GM19099 (cell line): ENCODE data around the gene AGER.
A peak's percentile ranks its signal among the peaks of the same experiment; 100 is the strongest.

ENCODE experiments used
- POLR2A ChIP-seq: IDR thresholded peaks from 3 replicates; pipeline ENCODE4 v1.6.1; 2011; ENCODE audit warnings: low read depth; ENCODE audit not compliant: insufficient read length; ENCODE audit errors: extremely low read depth

The AGER gene

GRCh38 chr6:32179766-32180405 lies 4.2 kb downstream of the AGER start:
- no peak for TF ChIP-seq POLR2A

- peak; percentile 43 for TF ChIP-seq POLR2A
These were observed 5.3 kb downstream of the AGER start for GRCh38 chr6:32178547-32179440.

GRCh38 chr6:32177788-32178546 lies 6.1 kb downstream of the AGER start, which contains the start of gene RNF5:
TSS of gene RNF5 (plus strand) at chr6:32178405. CDS start at chr6:32178512, 107 bp downstream.
- no peak for TF ChIP-seq POLR2A

GRCh38 chr6:32177183-32177787 lies 6.8 kb downstream of the AGER start:
- TF ChIP-seq POLR2A: peak; percentile 17

GRCh38 chr6:32176476-32177182 lies 7.4 kb downstream of the AGER start:
- no peak for TF ChIP-seq POLR2A

- peak; percentile 68 for TF ChIP-seq POLR2A
These were observed 8.2 kb downstream of the AGER start, which contains the start of gene AGPAT1 for GRCh38 chr6:32175711-32176475. TSS of gene AGPAT1 (minus strand) at chr6:32176084. CDS start at chr6:32171496, 4,588 bp downstream.

- TF ChIP-seq POLR2A: no peak
These were observed 8.7 kb downstream of the AGER start for GRCh38 chr6:32175322-32175710.

- TF ChIP-seq POLR2A: no peak
These were observed 9.6 kb downstream of the AGER start for GRCh38 chr6:32174416-32174815.

- no peak for TF ChIP-seq POLR2A
These were observed 10.9 kb downstream of the AGER start for GRCh38 chr6:32173051-32173727.

GRCh38 chr6:32171234-32171633 lies 12.8 kb downstream of the AGER start:
- no peak for TF ChIP-seq POLR2A

GRCh38 chr6:32170294-32170693 lies 13.8 kb downstream of the AGER start:
- no peak for TF ChIP-seq POLR2A

- no peak for TF ChIP-seq POLR2A
These were observed 15.1 kb downstream of the AGER start for GRCh38 chr6:32168807-32169591.
